HEK293 (cell line): ENCODE data around the gene RNF115.

Experiments
- AEBP2 ChIP-seq: fragments of 450-650 bp; formaldehyde crosslinking; IDR thresholded peaks from 2 replicates; pipeline ENCODE4 v1.5.1; 2016; ENCODE audit warnings: missing biosample characterization, missing genetic modification characterization, borderline replicate concordance
- ELK4 ChIP-seq: IDR thresholded peaks from 2 replicates; pipeline ENCODE4 v1.6.1; 2011; ENCODE audit warnings: mild to moderate bottlenecking, low read depth, low read length, borderline replicate concordance
- GLIS1 ChIP-seq: fragments of 450-650 bp; formaldehyde crosslinking; IDR thresholded peaks from 2 replicates; pipeline ENCODE4 v1.5.1; 2016; ENCODE audit warnings: missing biosample characterization, missing genetic modification characterization
- HIC1 ChIP-seq: fragments of 450-650 bp; formaldehyde crosslinking; IDR thresholded peaks from 2 replicates; pipeline ENCODE4 v1.5.1; 2016; ENCODE audit warnings: missing biosample characterization, missing genetic modification characterization
- KLF10 ChIP-seq: fragments of 450-650 bp; IDR thresholded peaks from 2 replicates; pipeline ENCODE4 v1.5.1; 2018; ENCODE audit warnings: missing biosample characterization, mild to moderate bottlenecking, missing genetic modification characterization
- SCRT2 ChIP-seq: fragments of 450-650 bp; formaldehyde crosslinking; IDR thresholded peaks from 2 replicates; pipeline ENCODE4 v1.5.1; 2016; ENCODE audit warnings: missing biosample characterization, missing genetic modification characterization
- WT1 ChIP-seq: fragments of 450-650 bp; formaldehyde crosslinking; IDR thresholded peaks from 2 replicates; pipeline ENCODE4 v1.5.1; 2016; ENCODE audit warnings: missing biosample characterization, missing genetic modification characterization
- YY2 ChIP-seq: fragments of 450-650 bp; formaldehyde crosslinking; IDR thresholded peaks from 2 replicates; pipeline ENCODE4 v1.5.1; 2016; ENCODE audit warnings: missing biosample characterization, missing genetic modification characterization
- ZBTB1 ChIP-seq: fragments of 450-650 bp; formaldehyde crosslinking; IDR thresholded peaks from 2 replicates; pipeline ENCODE4 v1.5.1; 2016; ENCODE audit warnings: missing biosample characterization, missing genetic modification characterization
- ZBTB17 ChIP-seq: fragments of 450-650 bp; formaldehyde crosslinking; IDR thresholded peaks from 2 replicates; pipeline ENCODE4 v1.5.1; 2016; ENCODE audit warnings: missing biosample characterization, missing genetic modification characterization
- ZNF175 ChIP-seq: fragments of 450-650 bp; formaldehyde crosslinking; IDR thresholded peaks from 2 replicates; pipeline ENCODE4 v1.5.1; 2016; ENCODE audit warnings: missing biosample characterization, missing genetic modification characterization
- ZNF2 ChIP-seq: fragments of 450-650 bp; formaldehyde crosslinking; IDR thresholded peaks from 2 replicates; pipeline ENCODE4 v1.5.1; 2016; ENCODE audit warnings: missing biosample characterization, missing genetic modification characterization
- ZNF214 ChIP-seq: fragments of 450-650 bp; formaldehyde crosslinking; IDR thresholded peaks from 2 replicates; pipeline ENCODE4 v1.5.1; 2017; ENCODE audit warnings: missing biosample characterization, mild to moderate bottlenecking, missing genetic modification characterization, borderline replicate concordance
- ZNF362 ChIP-seq: fragments of 450-650 bp; formaldehyde crosslinking; IDR thresholded peaks from 2 replicates; pipeline ENCODE4 v1.5.1; 2016; ENCODE audit warnings: missing biosample characterization, missing genetic modification characterization
- ZNF391 ChIP-seq: fragments of 450-650 bp; formaldehyde crosslinking; IDR thresholded peaks from 2 replicates; pipeline ENCODE4 v1.5.1; 2016; ENCODE audit warnings: low read depth, missing biosample characterization, missing genetic modification characterization, borderline replicate concordance
- ZNF394 ChIP-seq: fragments of 450-650 bp; formaldehyde crosslinking; IDR thresholded peaks from 2 replicates; pipeline ENCODE4 v1.5.1; 2016; ENCODE audit warnings: missing biosample characterization, missing genetic modification characterization, mild to moderate bottlenecking, moderate library complexity, borderline replicate concordance
- ZNF513 ChIP-seq: fragments of 450-650 bp; IDR thresholded peaks from 2 replicates; pipeline ENCODE4 v1.5.1; 2018; ENCODE audit warnings: missing biosample characterization, missing genetic modification characterization
- ZNF518A ChIP-seq: fragments of 450-650 bp; formaldehyde crosslinking; conservative IDR thresholded peaks from 2 replicates; pipeline ENCODE4 v1.5.1; 2016; ENCODE audit warnings: low read depth, missing biosample characterization, missing genetic modification characterization
- ZNF624 ChIP-seq: fragments of 450-650 bp; formaldehyde crosslinking; IDR thresholded peaks from 2 replicates; pipeline ENCODE4 v1.5.1; 2017; ENCODE audit warnings: missing biosample characterization, missing genetic modification characterization
- ZNF692 ChIP-seq: fragments of 450-650 bp; formaldehyde crosslinking; IDR thresholded peaks from 2 replicates; pipeline ENCODE4 v1.5.1; 2016; ENCODE audit warnings: missing biosample characterization, missing genetic modification characterization
- ZNF704 ChIP-seq: fragments of 450-650 bp; formaldehyde crosslinking; IDR thresholded peaks from 2 replicates; pipeline ENCODE4 v1.5.1; 2016; ENCODE audit warnings: missing biosample characterization, missing genetic modification characterization
- ZNF76 ChIP-seq: fragments of 450-650 bp; formaldehyde crosslinking; IDR thresholded peaks from 2 replicates; pipeline ENCODE4; 2016; ENCODE audit warnings: low read depth, missing biosample characterization, missing genetic modification characterization, borderline replicate concordance
- ZNF777 ChIP-seq: fragments of 450-650 bp; formaldehyde crosslinking; IDR thresholded peaks from 2 replicates; pipeline ENCODE4 v1.5.1; 2017; ENCODE audit warnings: missing biosample characterization, missing genetic modification characterization, borderline replicate concordance
- ZXDB ChIP-seq: fragments of 450-650 bp; formaldehyde crosslinking; IDR thresholded peaks from 2 replicates; pipeline ENCODE4 v1.5.1; 2016; ENCODE audit warnings: missing biosample characterization, missing genetic modification characterization

RNF115 gene

GRCh38 chr1:145858901-145859490 lies 35.1 kb upstream of the RNF115 start, which contains the start of gene PIAS3 (continued):
- TF ChIP-seq ZNF692 (tag by site-specific recombination) (no peak), ELK4 (no peak), HIC1 (tag by site-specific recombination) (no peak; the same call in 1 of the 2 replicates), KLF10 (tag by site-specific recombination) (peak; percentile 97), ZBTB17 (tag by site-specific recombination) (peak; percentile 75; the same call in 1 of the 2 replicates), ZNF394 (tag by site-specific recombination) (peak; percentile 70; the same call in 1 of the 2 replicates), ZNF513 (no peak), ZNF214 (tag by site-specific recombination) (no peak), YY2 (peak; percentile 75; the same call in 1 of the 2 replicates), ZNF2 (tag by site-specific recombination) (0 out of 2 replicates have a peak, but pooled peaks have one; percentile 62), ZNF175 (no peak), ZNF624 (tag by site-specific recombination) (no peak), ZXDB (tag by site-specific recombination) (peak; percentile 64), ZNF518A (tag by site-specific recombination) (no peak), ZNF704 (no peak), GLIS1 (peak; percentile 68; the same call in 1 of the 2 replicates), ZNF76 (no peak), ZNF777 (tag by site-specific recombination) (no peak), WT1 (tag by site-specific recombination) (no peak), ZNF391 (tag by site-specific recombination) (no peak), SCRT2 (tag by site-specific recombination) (no peak), AEBP2 (tag by site-specific recombination) (no peak), ZBTB1 (tag by site-specific recombination) (no peak), ZNF362 (tag by site-specific recombination) (no peak)
